Activated CD4-positive, alpha-beta memory T cell treated with anti-CD3 and anti-CD28 coated beads, Interleukin-2, amount 10 ng/mL, durations not matched to agents 7 days and 5 days (primary cell): Measurements from ENCODE around the gene ACTN2. TPM values are rescaled to one million over a fixed set of nuclear protein-coding genes. Genes with fewer than 3 reads are reported as not detected.

Experiments used
- CTCF ChIA-PET: fragments of 350-600 bp; sonication (Branson Sonifier 250); formaldehyde crosslinking; loops from one replicate; lab custom pipeline; 2021; ENCODE audit warnings: antibody characterized with exemption, inconsistent platforms; lab: Charles Lee
- POLR2A ChIA-PET: fragments of 350-600 bp; sonication (Branson Sonifier 250); formaldehyde crosslinking; loops from one replicate; lab custom pipeline; 2021; ENCODE audit warnings: antibody characterized with exemption; lab: Charles Lee
- DNase-seq: peaks from one replicate; pipeline ENCODE4 v3.0.0-alpha.2; 2020
- H3K27ac Mint-ChIP-seq: one replicate; pipeline ENCODE4 v1.8.0; 2021; ENCODE audit warnings: mild to moderate bottlenecking, mixed read lengths
- H3K27me3 Mint-ChIP-seq: one replicate; pipeline ENCODE4 v1.8.0; 2021; ENCODE audit warnings: mixed read lengths
- H3K36me3 Mint-ChIP-seq: one replicate; pipeline ENCODE4 v1.8.0; 2021; ENCODE audit warnings: low read depth, mixed read lengths
- H3K4me1 Mint-ChIP-seq: one replicate; pipeline ENCODE4 v1.8.0; 2021; ENCODE audit warnings: mixed read lengths
- H3K4me3 Mint-ChIP-seq: one replicate; pipeline ENCODE4 v1.8.0; 2021; ENCODE audit warnings: mild to moderate bottlenecking, mixed read lengths
- H3K9me3 Mint-ChIP-seq: one replicate; pipeline ENCODE4 v1.8.0; 2021; ENCODE audit warnings: mixed read lengths
- total RNA-seq, 2 experiments: library from RNA; stranded (reverse); gene quantifications; one replicate each; pipeline ENCODE4 v1.2.3, GENCODE V29; 2021

Gene ACTN2
- total RNA-seq, 2 experiments from 2014 or later = not detected

DNA sequence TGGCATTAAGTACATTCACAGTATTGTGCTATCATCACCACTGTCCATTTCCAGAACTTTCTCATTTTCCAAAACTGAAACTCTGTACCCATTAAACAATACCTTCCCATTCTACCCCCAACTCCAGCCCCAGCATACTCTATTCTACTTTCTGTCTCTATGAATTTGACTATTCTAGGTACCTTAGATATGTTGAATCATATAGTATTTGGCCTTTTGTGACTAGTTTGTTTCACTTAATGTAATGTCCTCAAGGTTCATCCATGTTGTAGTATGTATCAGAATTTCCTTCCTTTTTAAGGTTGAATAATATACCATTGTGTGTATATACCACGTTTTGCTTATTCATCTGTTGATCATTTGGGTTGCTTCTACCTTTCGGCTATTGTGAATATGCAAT is 120.3 kb downstream of the ACTN2 start:
- ChIA-PET CTCF (no interaction called here), POLR2A (interaction anchor here (1.0 kb wide), 1 partner anchor 12 kb away, joined by 3 read pairs; the partner anchor contains the start of gene MTR)
- no peak for DNase-seq
- Mint-ChIP-seq H3K27me3 (no peaks in the 10 kb centered on the region), H3K36me3 (peaks cover 57% of the 10 kb centered on the region), H3K4me1 (peaks cover 12% of the 10 kb centered on the region), H3K9me3 (no peaks in the 10 kb centered on the region), H3K4me3 (no peak overlapping the region), H3K27ac (no peak overlapping the region)

- CTCF ChIA-PET = no interaction called here
- H3K27me3 Mint-ChIP-seq = no peaks in the 10 kb centered on the region
- no peak overlapping the region for H3K4me3 Mint-ChIP-seq
- POLR2A ChIA-PET = interaction anchor here (1.7 kb wide), 1 partner anchor 13 kb away, joined by 6 read pairs; the partner anchor contains the start of gene MTR
- H3K27ac Mint-ChIP-seq = no peak overlapping the region
- H3K36me3 Mint-ChIP-seq = peaks cover 52% of the 10 kb centered on the region
- DNase-seq = no peak
- no peaks in the 10 kb centered on the region for H3K9me3 Mint-ChIP-seq
- no peaks in the 10 kb centered on the region for H3K4me1 Mint-ChIP-seq
These were observed 121.7 kb downstream of the ACTN2 start for GRCh38 chr1:236808005-236808404.

GRCh38 chr1:236808564-236809130 is 122.3 kb downstream of the ACTN2 start:
- POLR2A ChIA-PET = interaction anchor here (1.7 kb wide), 1 partner anchor 14 kb away, joined by 6 read pairs; the partner anchor contains the start of gene MTR
- Mint-ChIP-seq H3K4me1 (no peaks in the 10 kb centered on the region), H3K9me3 (no peaks in the 10 kb centered on the region), H3K36me3 (peaks cover 55% of the 10 kb centered on the region), H3K4me3 (no peak overlapping the region), H3K27me3 (no peaks in the 10 kb centered on the region), H3K27ac (no peak overlapping the region)
- CTCF ChIA-PET = interaction anchor here (0.5 to 0.6 kb wide), 2 partner anchors 30 to 52 kb away, joined by 3 to 4 read pairs; no protein-coding TSS in a partner anchor
- no peak for DNase-seq

GRCh38 chr1:236809148-236809547 is 122.8 kb downstream of the ACTN2 start:
- Mint-ChIP-seq H3K27ac (no peak overlapping the region), H3K4me1 (no peaks in the 10 kb centered on the region), H3K4me3 (no peak overlapping the region), H3K9me3 (no peaks in the 10 kb centered on the region), H3K36me3 (peaks cover 58% of the 10 kb centered on the region), H3K27me3 (no peaks in the 10 kb centered on the region)
- ChIA-PET CTCF (interaction anchor here (0.5 to 1.0 kb wide), 4 partner anchors 31 to 209 kb away, joined by 3 to 9 read pairs (median 4); no protein-coding TSS in a partner anchor), POLR2A (interaction anchor here (1.7 kb wide), 1 partner anchor 14 kb away, joined by 6 read pairs; the partner anchor contains the start of gene MTR)
- DNase-seq = no peak

GRCh38 chr1:236810018-236810417 is 123.7 kb downstream of the ACTN2 start:
- CTCF ChIA-PET = interaction anchor here (1.0 kb wide), 1 partner anchor 50 kb away, joined by 3 read pairs; no protein-coding TSS in a partner anchor
- Mint-ChIP-seq H3K4me1 (no peaks in the 10 kb centered on the region), H3K27me3 (no peaks in the 10 kb centered on the region), H3K27ac (no peak overlapping the region), H3K9me3 (no peaks in the 10 kb centered on the region), H3K4me3 (no peak overlapping the region), H3K36me3 (peaks cover 56% of the 10 kb centered on the region)
- DNase-seq = no peak
- POLR2A ChIA-PET = no interaction called here

- H3K4me3 Mint-ChIP-seq = no peak overlapping the region
- ChIA-PET CTCF (interaction anchor here (1.0 kb wide), 1 partner anchor 750 kb away, joined by 3 read pairs; no protein-coding TSS in a partner anchor), POLR2A (interaction anchor here (1.2 kb wide), 1 partner anchor 16 kb away, joined by 4 read pairs; no protein-coding TSS in a partner anchor)
- H3K4me1 Mint-ChIP-seq = no peaks in the 10 kb centered on the region
- H3K27ac Mint-ChIP-seq = no peak overlapping the region
- peaks cover 56% of the 10 kb centered on the region for H3K36me3 Mint-ChIP-seq
- no peaks in the 10 kb centered on the region for H3K9me3 Mint-ChIP-seq
- H3K27me3 Mint-ChIP-seq = no peaks in the 10 kb centered on the region
- no peak for DNase-seq
These were observed 126.2 kb downstream of the ACTN2 start for GRCh38 chr1:236812334-236813030.

Other genes with a start within 250 kb of the ACTN2 start
- 100 to 1,000 TPM; 145 to 146 TPM for gene LGALS8, start 162.5 kb upstream of the ACTN2 start, total RNA-seq
- gene HEATR1, start 82.0 kb upstream of the ACTN2 start, total RNA-seq = 10 to 100 TPM; 32.9 to 33.9 TPM
- gene MTR, start 108.8 kb downstream of the ACTN2 start, total RNA-seq = 10 to 100 TPM; 43.9 to 46.4 TPM